Fibroblast of mammary gland (primary cell): ENCODE measurements around the gene CDKN2B-AS1.

ENCODE experiments used
- DNase-seq: peaks from one replicate; pipeline ENCODE4 v3.0.0-alpha.2; 2010; ENCODE audit warnings: low read depth
- H3K4me3 ChIP-seq: 2 replicates; pipeline ENCODE4 v1.5.1; 2011; ENCODE audit warnings: low read depth, mild to moderate bottlenecking, low read length, moderate library complexity; ENCODE audit not compliant: control insufficient read depth
- CTCF ChIP-seq: conservative IDR thresholded peaks from 2 replicates; pipeline ENCODE4 v1.5.1; 2011; ENCODE audit warnings: low read depth, low read length, inconsistent platforms; ENCODE audit not compliant: control insufficient read depth, insufficient read depth

Gene CDKN2B-AS1

GRCh38 chr9:22098643-22099332, 104.2 kb downstream of the CDKN2B-AS1 start:
- peak; percentile 90 for DNase-seq
- TF ChIP-seq CTCF, result no peak
- no peak overlapping the region for H3K4me3 ChIP-seq

- TF ChIP-seq CTCF, result peak; percentile 30
- no peak for DNase-seq
Measured at GRCh38 chr9:22100626-22101025, 106.0 kb downstream of the CDKN2B-AS1 start.

GRCh38 chr9:22102146-22103053, 107.8 kb downstream of the CDKN2B-AS1 start:
- TF ChIP-seq CTCF, result no peak
- no peak for DNase-seq
- H3K4me3 ChIP-seq, result no peak overlapping the region

More at GRCh38 chr9:22100626-22101025, 106.0 kb downstream of the CDKN2B-AS1 start:
- H3K4me3 ChIP-seq, result no peak overlapping the region

GRCh38 chr9:22103685-22104575, 109.3 kb downstream of the CDKN2B-AS1 start:
- no peak for TF ChIP-seq CTCF
- no peak overlapping the region for H3K4me3 ChIP-seq
- peak; percentile 71 for DNase-seq

GRCh38 chr9:22105005-22105722, 110.6 kb downstream of the CDKN2B-AS1 start:
- DNase-seq, result no peak
- no peak overlapping the region for H3K4me3 ChIP-seq
- no peak for TF ChIP-seq CTCF
